Activated CD8-positive, alpha-beta T cell treated with anti-CD3 and anti-CD28 coated beads for 36 hours (primary cell): ENCODE results near the gene RFK. TPM values are rescaled to one million over a fixed set of nuclear protein-coding genes. Genes with fewer than 3 reads are reported as not detected.

Experiments used
- ATAC-seq: fragments of 200-7000 bp; cut with Tn5 transposase; one replicate; pipeline ENCODE4 v1.10.0; 2021; ENCODE audit warnings: mild to moderate bottlenecking, moderate library complexity
- CTCF ChIA-PET: fragments of 350-600 bp; sonication (Branson Sonifier 250); formaldehyde crosslinking; loops from one replicate; lab custom pipeline; 2021; ENCODE audit warnings: antibody characterized with exemption; lab: Charles Lee
- POLR2A ChIA-PET: fragments of 350-600 bp; sonication (Branson Sonifier 250); formaldehyde crosslinking; loops from one replicate; lab custom pipeline; 2021; ENCODE audit warnings: antibody characterized with exemption; lab: Charles Lee
- DNase-seq: peaks from one replicate; pipeline ENCODE4 v3.0.0-alpha.2; 2020
- H3K27ac Mint-ChIP-seq: one replicate; pipeline ENCODE4 v1.8.0; 2021; ENCODE audit warnings: mild to moderate bottlenecking, mixed read lengths
- H3K27me3 Mint-ChIP-seq: one replicate; pipeline ENCODE4 v1.8.0; 2021; ENCODE audit warnings: mixed read lengths
- H3K36me3 Mint-ChIP-seq: one replicate; pipeline ENCODE4 v1.8.0; 2021; ENCODE audit warnings: low read depth, mixed read lengths
- H3K4me1 Mint-ChIP-seq: one replicate; pipeline ENCODE4 v1.8.0; 2021; ENCODE audit warnings: low read depth, mixed read lengths
- H3K4me3 Mint-ChIP-seq: one replicate; pipeline ENCODE4 v1.8.0; 2021; ENCODE audit warnings: mild to moderate bottlenecking, moderate library complexity, mixed read lengths
- H3K9me3 Mint-ChIP-seq: one replicate; pipeline ENCODE4 v1.8.0; 2021; ENCODE audit warnings: mixed read lengths
- intact Hi-C: fragments of 100-400 bp; cut with micrococcal nuclease; formaldehyde crosslinking; loops from one replicate; pipeline ENCODE4 v1.10.0; 2022
- total RNA-seq, 2 experiments: library from RNA; stranded (reverse); gene quantifications; one replicate each; pipeline ENCODE4 v1.2.3, GENCODE V29; 2021
- TF ChIP-seq, protein P1 (sequence below): fragments of 200-600 bp; IDR thresholded peaks from one replicate; pipeline ENCODE4 v1.8.0; 2022; ENCODE audit warnings: antibody characterized with exemption, mild to moderate bottlenecking

Gene RFK
- total RNA-seq, 2 experiments from 2014 or later, result 6.4 to 9.3 TPM

GRCh38 chr9:76396597-76396996 lies 2.4 kb upstream of the RFK start:
- no peak overlapping the region for H3K27ac Mint-ChIP-seq
- peaks cover 24% of the 10 kb centered on the region for H3K4me1 Mint-ChIP-seq
- CTCF ChIA-PET, result interaction anchor here (4.2 kb wide), 1 partner anchor 307 kb away, joined by 22 read pairs; no protein-coding TSS in a partner anchor
- no peaks in the 10 kb centered on the region for H3K27me3 Mint-ChIP-seq
- peaks cover 14% of the 10 kb centered on the region for H3K36me3 Mint-ChIP-seq
- no peak for ATAC-seq
- intact Hi-C loops, result no loop called here
- POLR2A ChIA-PET, result no interaction called here
- H3K4me3 Mint-ChIP-seq, result no peak overlapping the region
- DNase-seq, result no peak
- H3K9me3 Mint-ChIP-seq, result peaks cover 6% of the 10 kb centered on the region
- TF ChIP-seq, protein P1, sequence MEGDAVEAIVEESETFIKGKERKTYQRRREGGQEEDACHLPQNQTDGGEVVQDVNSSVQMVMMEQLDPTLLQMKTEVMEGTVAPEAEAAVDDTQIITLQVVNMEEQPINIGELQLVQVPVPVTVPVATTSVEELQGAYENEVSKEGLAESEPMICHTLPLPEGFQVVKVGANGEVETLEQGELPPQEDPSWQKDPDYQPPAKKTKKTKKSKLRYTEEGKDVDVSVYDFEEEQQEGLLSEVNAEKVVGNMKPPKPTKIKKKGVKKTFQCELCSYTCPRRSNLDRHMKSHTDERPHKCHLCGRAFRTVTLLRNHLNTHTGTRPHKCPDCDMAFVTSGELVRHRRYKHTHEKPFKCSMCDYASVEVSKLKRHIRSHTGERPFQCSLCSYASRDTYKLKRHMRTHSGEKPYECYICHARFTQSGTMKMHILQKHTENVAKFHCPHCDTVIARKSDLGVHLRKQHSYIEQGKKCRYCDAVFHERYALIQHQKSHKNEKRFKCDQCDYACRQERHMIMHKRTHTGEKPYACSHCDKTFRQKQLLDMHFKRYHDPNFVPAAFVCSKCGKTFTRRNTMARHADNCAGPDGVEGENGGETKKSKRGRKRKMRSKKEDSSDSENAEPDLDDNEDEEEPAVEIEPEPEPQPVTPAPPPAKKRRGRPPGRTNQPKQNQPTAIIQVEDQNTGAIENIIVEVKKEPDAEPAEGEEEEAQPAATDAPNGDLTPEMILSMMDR, result no peak

- Mint-ChIP-seq H3K27ac (no peak overlapping the region), H3K36me3 (peaks cover 16% of the 10 kb centered on the region), H3K4me3 (no peak overlapping the region), H3K9me3 (peaks cover 7% of the 10 kb centered on the region), H3K4me1 (peaks cover 26% of the 10 kb centered on the region), H3K27me3 (no peaks in the 10 kb centered on the region)
- intact Hi-C loops, result no loop called here
- no peak for ATAC-seq
- ChIA-PET CTCF (interaction anchor here (4.2 kb wide), 1 partner anchor 308 kb away, joined by 22 read pairs; no protein-coding TSS in a partner anchor), POLR2A (no interaction called here)
- DNase-seq, result no peak
- TF ChIP-seq, protein P1, result no peak
Measured at GRCh38 chr9:76396144-76396543, 1.9 kb upstream of the RFK start.

- ATAC-seq (no peak), DNase-seq (no peak)
- peaks cover 30% of the 10 kb centered on the region for H3K4me1 Mint-ChIP-seq
- H3K27me3 Mint-ChIP-seq, result no peaks in the 10 kb centered on the region
- peak overlapping the region; percentile 85 for H3K4me3 Mint-ChIP-seq
- TF ChIP-seq, protein P1, result no peak
- intact Hi-C loops, result no loop called here
- peak overlapping the region; percentile 59 for H3K27ac Mint-ChIP-seq
- peaks cover 7% of the 10 kb centered on the region for H3K9me3 Mint-ChIP-seq
- CTCF ChIA-PET, result interaction anchor here (0.7 to 4.2 kb wide), 7 partner anchors 9 to 308 kb away, joined by 3 to 22 read pairs (median 11); no protein-coding TSS in a partner anchor
- H3K36me3 Mint-ChIP-seq, result peaks cover 23% of the 10 kb centered on the region
- POLR2A ChIA-PET, result interaction anchor here (1.3 kb wide), 1 partner anchor 44 kb away, joined by 4 read pairs; no protein-coding TSS in a partner anchor
Measured at GRCh38 chr9:76395381-76395780, 1.2 kb upstream of the RFK start.

- Mint-ChIP-seq H3K36me3 (peaks cover 23% of the 10 kb centered on the region), H3K9me3 (peaks cover 7% of the 10 kb centered on the region), H3K4me3 (peak overlapping the region; percentile 85), H3K27me3 (no peaks in the 10 kb centered on the region), H3K4me1 (peaks cover 27% of the 10 kb centered on the region), H3K27ac (peak overlapping the region; percentile 94)
- TF ChIP-seq, protein P1, result no peak
- ChIA-PET POLR2A (interaction anchor here (1.0 to 1.3 kb wide), 4 partner anchors 15 to 317 kb away, joined by 3 to 4 read pairs (median 3); partner anchors contain the start of gene GCNT1), CTCF (interaction anchor here (0.7 to 4.2 kb wide), 11 partner anchors 10 to 309 kb away, joined by 3 to 22 read pairs (median 6); partner anchors contain the start of gene GCNT1)
- intact Hi-C loops, result no loop called here
- peak; percentile 56 for ATAC-seq
- DNase-seq, result peak; percentile 78
Measured at GRCh38 chr9:76394960-76395252, 680 bp upstream of the RFK start.

DNA sequence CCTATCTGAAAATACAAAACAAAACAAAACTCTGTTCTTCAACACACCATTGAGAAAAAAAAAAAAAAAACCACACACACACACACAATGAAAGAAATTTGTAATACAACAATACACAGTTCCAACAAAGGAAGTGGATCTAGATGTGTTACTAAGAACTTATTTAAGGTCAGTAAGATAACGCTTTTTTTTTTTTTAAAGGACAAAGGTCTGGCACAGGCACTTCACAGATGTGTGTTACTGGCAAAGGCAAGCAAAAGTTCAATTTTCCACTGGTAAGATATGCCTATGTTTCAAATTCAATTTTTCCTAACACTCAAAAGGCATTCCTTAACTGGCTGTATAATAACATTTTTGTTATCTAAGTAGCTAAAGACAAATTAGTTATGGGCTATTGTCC lies 3.6 kb downstream of the RFK start:
- Mint-ChIP-seq H3K4me3 (no peak overlapping the region), H3K36me3 (peaks cover 40% of the 10 kb centered on the region), H3K4me1 (peaks cover 26% of the 10 kb centered on the region), H3K27me3 (no peaks in the 10 kb centered on the region), H3K9me3 (peaks cover 7% of the 10 kb centered on the region), H3K27ac (no peak overlapping the region)
- CTCF ChIA-PET, result no interaction called here
- TF ChIP-seq, protein P1, result no peak
- intact Hi-C loops, result no loop called here
- POLR2A ChIA-PET, result no interaction called here
- DNase-seq (no peak), ATAC-seq (no peak)
